MM.1S (cell line): ENCODE results near the gene AGFG1.
"Not testable (repeated sequence)": the region's sequence is repeated elsewhere in the genome, so short reads cannot be mapped to it uniquely, and the experiment has no call there.

ENCODE experiments used
- DNase-seq: peaks from one replicate; pipeline ENCODE4 v3.0.0-alpha.2; 2015
- H2AFZ ChIP-seq: fragments of 300-600 bp; sonication (generic); 2 replicates; pipeline ENCODE4 v1.6.0; 2016; ENCODE audit warnings: antibody characterized with exemption, low read length
- H3F3A ChIP-seq: fragments of 300-600 bp; sonication (generic); 2 replicates; pipeline ENCODE4 v1.6.1; 2016; ENCODE audit warnings: mild to moderate bottlenecking, antibody characterized with exemption, low read length, moderate library complexity, mixed read lengths; ENCODE audit not compliant: insufficient read depth
- H3K27ac ChIP-seq: fragments of 300-600 bp; sonication (generic); 2 replicates; pipeline ENCODE4 v1.5.1; 2016; ENCODE audit warnings: mild to moderate bottlenecking, low read length
- H3K27me3 ChIP-seq: fragments of 300-600 bp; sonication (generic); replicated peaks from 2 replicates; pipeline ENCODE4 v1.6.0; 2016; ENCODE audit warnings: low read length; ENCODE audit not compliant: insufficient read depth
- H3K36me3 ChIP-seq: fragments of 300-600 bp; sonication (generic); replicated peaks from 2 replicates; pipeline ENCODE4 v1.6.1; 2016; ENCODE audit warnings: mild to moderate bottlenecking, low read length, mixed read lengths; ENCODE audit not compliant: insufficient read depth
- H3K4me1 ChIP-seq: fragments of 300-600 bp; sonication (generic); 2 replicates; pipeline ENCODE4 v1.6.1; 2016; ENCODE audit warnings: low read length, mixed read lengths
- H3K4me2 ChIP-seq: fragments of 300-600 bp; sonication (generic); 2 replicates; pipeline ENCODE4 v1.6.0; 2016; ENCODE audit warnings: low read depth, low read length
- H3K4me3 ChIP-seq: fragments of 300-600 bp; sonication (generic); 2 replicates; pipeline ENCODE4 v1.5.1; 2016; ENCODE audit warnings: low read length, mixed read lengths
- H3K79me2 ChIP-seq: fragments of 300-600 bp; sonication (generic); 2 replicates; pipeline ENCODE4 v1.6.1; 2016; ENCODE audit warnings: mixed run types, low read length, mixed read lengths
- H3K9ac ChIP-seq: fragments of 300-600 bp; sonication (generic); 2 replicates; pipeline ENCODE4 v1.6.1; 2016; ENCODE audit warnings: low read length, mixed read lengths
- H3K9me2 ChIP-seq: fragments of 300-600 bp; sonication (generic); replicated peaks from 2 replicates; pipeline ENCODE4 v1.6.1; 2016; ENCODE audit warnings: mild to moderate bottlenecking, low read length, mixed read lengths; ENCODE audit not compliant: insufficient read depth
- H3K9me3 ChIP-seq: fragments of 300-600 bp; sonication (generic); replicated peaks from 2 replicates; pipeline ENCODE4 v1.6.1; 2016; ENCODE audit warnings: mild to moderate bottlenecking, low read length, mixed read lengths; ENCODE audit not compliant: insufficient read depth
- H4K20me1 ChIP-seq: fragments of 300-600 bp; sonication (generic); 2 replicates; pipeline ENCODE4 v1.6.1; 2016; ENCODE audit warnings: mild to moderate bottlenecking, low read length, moderate library complexity, mixed read lengths; ENCODE audit not compliant: insufficient read depth
- EZH2 ChIP-seq: fragments of 300-600 bp; sonication (generic); optimal IDR thresholded peaks from 2 replicates; pipeline ENCODE3; 2017; ENCODE audit warnings: low read depth, mild to moderate bottlenecking, antibody characterized with exemption, low read length, mixed read lengths
- EZH2phosphoT487 ChIP-seq: fragments of 300-600 bp; sonication (generic); IDR thresholded peaks from 2 replicates; pipeline ENCODE4 v1.6.1; 2018; ENCODE audit warnings: antibody characterized with exemption, low read length
- TF ChIP-seq, protein P1 (sequence below): fragments of 300-600 bp; sonication (generic); IDR thresholded peaks from 2 replicates; pipeline ENCODE4 v1.5.1; 2016; ENCODE audit warnings: antibody characterized with exemption, low read length, mixed read lengths

The AGFG1 gene

DNA sequence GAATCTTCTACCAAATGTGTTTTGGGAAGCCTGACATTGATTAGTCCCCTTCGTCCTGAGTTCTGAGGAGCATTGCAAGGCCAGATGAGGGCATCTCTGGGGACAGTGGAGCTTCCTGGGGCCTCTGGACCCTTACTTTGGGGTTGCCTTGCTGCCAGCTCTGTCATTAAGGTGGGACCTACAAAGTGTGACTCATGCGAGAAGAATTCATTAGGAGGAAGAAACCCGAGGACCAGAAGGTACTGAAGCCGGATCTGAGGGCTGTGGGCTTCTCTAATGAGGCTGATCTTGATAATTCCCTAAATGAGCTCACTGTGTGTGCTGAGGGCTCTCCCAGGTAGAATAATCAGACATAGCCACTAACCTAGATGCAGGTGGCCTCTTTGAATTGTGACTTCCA lies 126.0 kb downstream of the AGFG1 start:
- Histone ChIP-seq H3K9me3 (no peaks in the 10 kb centered on the region), H3K4me3 (no peak overlapping the region), H3K27ac (no peak overlapping the region), H4K20me1 (no peaks in the 10 kb centered on the region), H3K4me2 (no peak overlapping the region), H3K79me2 (no peaks in the 10 kb centered on the region), H3F3A (no peaks in the 10 kb centered on the region), H3K9ac (no peak overlapping the region), H3K36me3 (no peaks in the 10 kb centered on the region), H3K27me3 (no peaks in the 10 kb centered on the region), H3K9me2 (no peaks in the 10 kb centered on the region), H2AFZ (no peak overlapping the region), H3K4me1 (peaks cover 4% of the 10 kb centered on the region; the same call in 1 of the 2 replicates)
- DNase-seq: no peak
- TF ChIP-seq EZH2phosphoT487 (no peak), EZH2 (no peak)
- TF ChIP-seq, protein P1, sequence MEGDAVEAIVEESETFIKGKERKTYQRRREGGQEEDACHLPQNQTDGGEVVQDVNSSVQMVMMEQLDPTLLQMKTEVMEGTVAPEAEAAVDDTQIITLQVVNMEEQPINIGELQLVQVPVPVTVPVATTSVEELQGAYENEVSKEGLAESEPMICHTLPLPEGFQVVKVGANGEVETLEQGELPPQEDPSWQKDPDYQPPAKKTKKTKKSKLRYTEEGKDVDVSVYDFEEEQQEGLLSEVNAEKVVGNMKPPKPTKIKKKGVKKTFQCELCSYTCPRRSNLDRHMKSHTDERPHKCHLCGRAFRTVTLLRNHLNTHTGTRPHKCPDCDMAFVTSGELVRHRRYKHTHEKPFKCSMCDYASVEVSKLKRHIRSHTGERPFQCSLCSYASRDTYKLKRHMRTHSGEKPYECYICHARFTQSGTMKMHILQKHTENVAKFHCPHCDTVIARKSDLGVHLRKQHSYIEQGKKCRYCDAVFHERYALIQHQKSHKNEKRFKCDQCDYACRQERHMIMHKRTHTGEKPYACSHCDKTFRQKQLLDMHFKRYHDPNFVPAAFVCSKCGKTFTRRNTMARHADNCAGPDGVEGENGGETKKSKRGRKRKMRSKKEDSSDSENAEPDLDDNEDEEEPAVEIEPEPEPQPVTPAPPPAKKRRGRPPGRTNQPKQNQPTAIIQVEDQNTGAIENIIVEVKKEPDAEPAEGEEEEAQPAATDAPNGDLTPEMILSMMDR: no peak

DNA sequence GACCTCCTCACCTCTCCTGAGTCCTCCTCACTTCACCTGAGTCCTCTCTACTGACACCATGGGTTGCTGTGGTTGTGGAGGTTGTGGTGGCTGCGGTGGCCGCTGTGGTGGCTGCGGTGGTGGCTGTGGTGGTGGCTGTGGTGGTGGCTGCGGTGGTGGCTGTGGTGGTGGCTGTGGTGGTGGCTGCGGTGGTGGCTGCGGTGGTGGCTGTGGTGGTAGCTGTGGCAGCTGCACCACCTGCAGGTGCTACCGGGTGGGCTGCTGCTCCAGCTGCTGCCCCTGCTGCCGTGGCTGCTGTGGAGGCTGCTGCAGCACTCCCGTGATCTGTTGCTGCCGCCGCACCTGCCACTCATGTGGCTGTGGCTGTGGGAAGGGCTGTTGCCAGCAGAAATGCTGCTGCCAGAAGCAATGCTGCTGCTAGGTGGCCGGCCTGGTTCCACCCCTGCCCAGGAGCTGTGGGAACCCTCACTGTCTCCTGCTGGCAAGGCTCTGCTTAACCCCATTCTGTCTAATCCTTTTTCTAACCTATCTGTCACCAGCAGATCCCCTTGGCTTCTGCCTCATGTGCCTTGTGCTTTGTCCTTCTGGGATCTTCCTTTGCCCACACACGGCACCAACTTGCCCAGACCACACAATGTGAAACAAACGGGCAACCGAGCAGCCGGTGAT lies 127.0 kb downstream of the AGFG1 start, which contains the start of gene SCYGR2:
TSS of gene SCYGR2 (plus strand) at position 59 of the 669 bp plus-strand sequence. CDS start at position 59, 0 bp downstream.
- DNase-seq, H3K4me3 ChIP-seq, H4K20me1 ChIP-seq, H3F3A ChIP-seq, H3K27me3 ChIP-seq, H3K4me1 ChIP-seq, H3K9me2 ChIP-seq, H3K36me3 ChIP-seq, H3K9me3 ChIP-seq, H3K4me2 ChIP-seq, H3K79me2 ChIP-seq, H3K27ac ChIP-seq, H3K9ac ChIP-seq, H2AFZ ChIP-seq: not testable (repeated sequence)

DNA sequence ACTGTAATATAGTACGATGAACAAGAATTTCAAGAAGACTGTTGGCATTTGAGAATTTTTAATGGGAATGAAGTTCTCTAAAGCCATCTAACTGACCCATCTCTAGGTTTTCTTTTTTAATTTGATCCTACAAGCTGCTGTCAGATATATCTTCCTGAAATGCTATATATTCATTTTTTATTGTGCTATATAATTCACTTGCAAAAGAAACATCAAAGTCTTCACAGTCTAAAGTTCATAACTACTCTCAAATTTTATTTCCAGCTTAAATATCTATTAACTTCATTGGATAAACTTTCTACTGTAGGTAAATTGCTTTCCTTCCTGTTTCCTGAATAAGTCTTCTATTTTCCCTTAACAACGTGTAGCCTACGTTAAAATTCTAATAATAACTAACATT lies 130.4 kb downstream of the AGFG1 start:
- H2AFZ ChIP-seq: no peak overlapping the region
- TF ChIP-seq, protein P1: no peak
- no peak for TF ChIP-seq EZH2
- no peak for TF ChIP-seq EZH2phosphoT487
- no peaks in the 10 kb centered on the region for H3K9me3 ChIP-seq
- H3K36me3 ChIP-seq: no peaks in the 10 kb centered on the region
- no peaks in the 10 kb centered on the region for H3F3A ChIP-seq
- DNase-seq: no peak
- no peak overlapping the region for H3K4me3 ChIP-seq
- H3K27ac ChIP-seq: no peak overlapping the region
- H3K9me2 ChIP-seq: no peaks in the 10 kb centered on the region
- H3K4me1 ChIP-seq: no peaks in the 10 kb centered on the region
- no peaks in the 10 kb centered on the region for H3K27me3 ChIP-seq
- H3K4me2 ChIP-seq: no peak overlapping the region
- no peak overlapping the region for H3K9ac ChIP-seq
- H3K79me2 ChIP-seq: no peaks in the 10 kb centered on the region
- no peaks in the 10 kb centered on the region for H4K20me1 ChIP-seq

DNA sequence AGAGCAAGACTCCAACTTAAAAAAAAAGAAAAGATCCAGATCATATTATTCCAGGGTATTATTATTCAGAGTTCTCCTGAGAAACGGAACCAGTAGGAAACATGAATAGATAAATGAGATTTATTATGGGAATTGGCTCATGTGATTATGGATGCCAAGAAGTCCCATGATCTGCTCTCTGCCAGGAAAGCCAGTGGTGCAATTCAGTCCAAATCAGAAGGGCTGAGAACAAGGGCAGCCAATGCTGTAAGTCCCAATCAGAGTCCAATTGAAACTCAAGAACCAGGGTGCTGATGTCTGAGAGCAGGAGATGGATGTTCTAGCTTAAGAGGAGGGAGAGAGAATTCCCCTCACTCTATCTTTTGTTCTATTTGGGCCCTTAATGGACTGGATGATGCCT lies 134.5 kb downstream of the AGFG1 start:
- no peaks in the 10 kb centered on the region for H3K9me2 ChIP-seq
- peaks cover 11% of the 10 kb centered on the region for H3K4me1 ChIP-seq
- no peak for DNase-seq
- H3K9ac ChIP-seq: no peak overlapping the region
- no peak overlapping the region for H3K4me2 ChIP-seq
- H3K79me2 ChIP-seq: no peaks in the 10 kb centered on the region
- H2AFZ ChIP-seq: no peak overlapping the region
- no peaks in the 10 kb centered on the region for H3K9me3 ChIP-seq
- no peaks in the 10 kb centered on the region for H4K20me1 ChIP-seq
- no peak overlapping the region for H3K27ac ChIP-seq
- H3K27me3 ChIP-seq: no peaks in the 10 kb centered on the region
- H3K36me3 ChIP-seq: no peaks in the 10 kb centered on the region
- H3K4me3 ChIP-seq: no peak overlapping the region
- H3F3A ChIP-seq: no peaks in the 10 kb centered on the region
- TF ChIP-seq, protein P1: no peak
- TF ChIP-seq EZH2phosphoT487 (no peak), EZH2 (no peak)
